PC-3 (cell line): ENCODE measurements around the gene MEAF6. TPM values are rescaled to one million over a fixed set of nuclear protein-coding genes. Genes with fewer than 3 reads are reported as not detected.

ENCODE experiments used
- ATAC-seq: fragments of 200-7000 bp; cut with Tn5 transposase; 2 replicates; pipeline ENCODE4 v1.9.1; 2020; ENCODE audit warnings: mild to moderate bottlenecking, moderate library complexity
- BruUV-seq: library from RNA; stranded (reverse); fragments of 400-500 nt; replicated peaks from 2 replicates; lab custom pipeline; 2021; lab: Mats Ljungman, UMichigan
- CTCF ChIA-PET: fragments of 300-600 bp; sonication (Branson Sonifier 250); formaldehyde crosslinking; loops from one replicate; lab custom pipeline; 2022; ENCODE audit warnings: antibody characterized with exemption; lab: Charles Lee
- POLR2A ChIA-PET: fragments of 300-600 bp; sonication (Branson Sonifier 250); formaldehyde crosslinking; loops from one replicate; lab custom pipeline; 2022; ENCODE audit warnings: antibody characterized with exemption; ENCODE audit not compliant: unreplicated experiment; lab: Charles Lee
- DNase-seq: peaks from one replicate; pipeline ENCODE4 v3.0.0-alpha.2; 2015
- H2AFZ ChIP-seq: fragments of 300-600 bp; sonication (generic); 2 replicates; pipeline ENCODE4 v1.6.0; 2016; ENCODE audit warnings: antibody characterized with exemption, low read length
- H3F3A ChIP-seq: fragments of 300-600 bp; sonication (generic); one replicate; pipeline ENCODE4 v1.6.0; 2017; ENCODE audit warnings: antibody characterized with exemption, low read length, control low read depth, mild to moderate bottlenecking; ENCODE audit not compliant: unreplicated experiment
- H3K27ac ChIP-seq: fragments of 300-600 bp; sonication (generic); 2 replicates; pipeline ENCODE4 v1.5.1; 2016; ENCODE audit warnings: mild to moderate bottlenecking, low read length
- H3K27me3 ChIP-seq: fragments of 300-600 bp; sonication (generic); 2 replicates; pipeline ENCODE4 v1.6.1; 2016; ENCODE audit warnings: low read length, mixed read lengths
- H3K36me3 ChIP-seq: fragments of 300-600 bp; sonication (generic); 2 replicates; pipeline ENCODE4 v1.6.1; 2016; ENCODE audit warnings: low read depth, mixed run types, low read length, mixed read lengths
- H3K4me1 ChIP-seq: fragments of 300-600 bp; sonication (generic); 2 replicates; pipeline ENCODE4 v1.5.1; 2016; ENCODE audit warnings: low read length; ENCODE audit not compliant: insufficient read depth
- H3K4me2 ChIP-seq: fragments of 300-600 bp; sonication (generic); 2 replicates; pipeline ENCODE4 v1.6.0; 2016; ENCODE audit warnings: low read length
- H3K4me3 ChIP-seq: fragments of 300-600 bp; sonication (generic); 2 replicates; pipeline ENCODE4 v1.5.1; 2016; ENCODE audit warnings: mild to moderate bottlenecking, low read length, mixed read lengths
- H3K79me2 ChIP-seq: fragments of 300-600 bp; sonication (generic); 2 replicates; pipeline ENCODE4 v1.6.1; 2017; ENCODE audit warnings: low read length, mixed read lengths
- H3K9ac ChIP-seq: fragments of 300-600 bp; sonication (generic); 2 replicates; pipeline ENCODE4 v1.6.0; 2016; ENCODE audit warnings: mild to moderate bottlenecking, low read length
- H3K9me2 ChIP-seq: fragments of 300-600 bp; sonication (generic); replicated peaks from 2 replicates; pipeline ENCODE4 v1.6.1; 2016; ENCODE audit warnings: mixed run types, low read length, mixed read lengths
- H3K9me3 ChIP-seq: fragments of 300-600 bp; sonication (generic); 2 replicates; pipeline ENCODE4 v1.6.1; 2016; ENCODE audit warnings: low read length, mixed read lengths
- H4K20me1 ChIP-seq: fragments of 300-600 bp; sonication (generic); 2 replicates; pipeline ENCODE4 v1.6.1; 2016; ENCODE audit warnings: low read length, mixed read lengths
- EZH2 ChIP-seq: fragments of 300-600 bp; sonication (generic); IDR thresholded peaks from one replicate; pipeline ENCODE4 v1.6.1; 2017; ENCODE audit warnings: antibody characterized with exemption, mild to moderate bottlenecking, low read length; ENCODE audit not compliant: unreplicated experiment
- EZH2phosphoT487 ChIP-seq: fragments of 300-600 bp; sonication (generic); IDR thresholded peaks from 2 replicates; pipeline ENCODE4 v1.6.1; 2018; ENCODE audit warnings: mild to moderate bottlenecking, antibody characterized with exemption, low read length, borderline replicate concordance
- intact Hi-C: fragments of 100-400 bp; cut with micrococcal nuclease; formaldehyde crosslinking; loops from 2 replicates; pipeline ENCODE4 v1.9.0; 2023
- total RNA-seq: library from RNA; depleted of rRNA; stranded (reverse); fragments of >200 nt; gene quantifications from 2 replicates; pipeline ENCODE4 v1.2.3, GENCODE V29; 2014
- TF ChIP-seq, protein P1 (sequence below): fragments of 300-600 bp; sonication (generic); conservative IDR thresholded peaks from 2 replicates; pipeline ENCODE4 v1.5.1; 2017; ENCODE audit warnings: antibody characterized with exemption, low read depth, mild to moderate bottlenecking, low read length

Gene MEAF6
- total RNA-seq, 1 experiment from 2014 or later = 87.0 TPM

GRCh38 chr1:37559080-37559479 lies 44.5 kb upstream of the MEAF6 start:
- H3K27ac ChIP-seq = no peak overlapping the region
- CTCF ChIA-PET = no interaction called here
- BruUV-seq = no TSS peak
- no peaks in the 10 kb centered on the region for H3K9me3 ChIP-seq
- H3K36me3 ChIP-seq = no peaks in the 10 kb centered on the region
- H3F3A ChIP-seq = no peaks in the 10 kb centered on the region
- ATAC-seq (no peak), DNase-seq (no peak)
- no peak overlapping the region for H3K4me3 ChIP-seq
- no peak overlapping the region for H3K4me2 ChIP-seq
- no peaks in the 10 kb centered on the region for H3K27me3 ChIP-seq
- H3K4me1 ChIP-seq = peaks cover 4% of the 10 kb centered on the region; the same call in 1 of the 2 replicates
- no peaks in the 10 kb centered on the region for H4K20me1 ChIP-seq
- TF ChIP-seq, protein P1, sequence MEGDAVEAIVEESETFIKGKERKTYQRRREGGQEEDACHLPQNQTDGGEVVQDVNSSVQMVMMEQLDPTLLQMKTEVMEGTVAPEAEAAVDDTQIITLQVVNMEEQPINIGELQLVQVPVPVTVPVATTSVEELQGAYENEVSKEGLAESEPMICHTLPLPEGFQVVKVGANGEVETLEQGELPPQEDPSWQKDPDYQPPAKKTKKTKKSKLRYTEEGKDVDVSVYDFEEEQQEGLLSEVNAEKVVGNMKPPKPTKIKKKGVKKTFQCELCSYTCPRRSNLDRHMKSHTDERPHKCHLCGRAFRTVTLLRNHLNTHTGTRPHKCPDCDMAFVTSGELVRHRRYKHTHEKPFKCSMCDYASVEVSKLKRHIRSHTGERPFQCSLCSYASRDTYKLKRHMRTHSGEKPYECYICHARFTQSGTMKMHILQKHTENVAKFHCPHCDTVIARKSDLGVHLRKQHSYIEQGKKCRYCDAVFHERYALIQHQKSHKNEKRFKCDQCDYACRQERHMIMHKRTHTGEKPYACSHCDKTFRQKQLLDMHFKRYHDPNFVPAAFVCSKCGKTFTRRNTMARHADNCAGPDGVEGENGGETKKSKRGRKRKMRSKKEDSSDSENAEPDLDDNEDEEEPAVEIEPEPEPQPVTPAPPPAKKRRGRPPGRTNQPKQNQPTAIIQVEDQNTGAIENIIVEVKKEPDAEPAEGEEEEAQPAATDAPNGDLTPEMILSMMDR = no peak
- no peak for TF ChIP-seq EZH2phosphoT487
- no peak for TF ChIP-seq EZH2
- POLR2A ChIA-PET = interaction anchor here (0.6 kb wide), 1 partner anchor 37 kb away, joined by 3 read pairs; no protein-coding TSS in a partner anchor
- H3K9me2 ChIP-seq = no peaks in the 10 kb centered on the region
- no peak overlapping the region for H3K9ac ChIP-seq
- H3K79me2 ChIP-seq = peaks cover under 1% of the 10 kb centered on the region
- H2AFZ ChIP-seq = no peak overlapping the region
- intact Hi-C loops = no loop called here

DNA sequence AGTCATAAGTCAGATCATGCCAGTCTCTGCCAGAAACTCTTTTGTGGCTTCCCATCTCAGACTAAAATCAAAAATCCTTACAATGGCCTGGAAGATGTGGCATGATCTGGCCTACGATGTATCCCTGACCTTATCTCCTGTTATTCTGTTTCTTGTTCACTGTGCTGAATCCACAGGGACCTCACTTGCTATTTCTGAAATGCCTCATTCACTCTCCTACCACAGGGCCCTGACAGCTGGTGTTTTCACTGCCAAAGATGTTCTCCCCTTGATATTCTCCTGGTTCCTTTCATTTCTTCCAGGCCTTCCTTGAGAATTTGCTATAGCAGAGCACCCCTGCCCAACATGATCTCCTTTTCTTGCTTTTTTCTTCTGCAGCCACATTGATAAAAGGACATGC lies 43.8 kb upstream of the MEAF6 start:
- DNase-seq (no peak), ATAC-seq (no peak)
- Histone ChIP-seq H3K9ac (no peak overlapping the region), H3K36me3 (no peaks in the 10 kb centered on the region), H3K27me3 (no peaks in the 10 kb centered on the region), H3K4me3 (no peak overlapping the region), H2AFZ (no peak overlapping the region), H4K20me1 (peaks cover 3% of the 10 kb centered on the region), H3F3A (no peaks in the 10 kb centered on the region), H3K27ac (no peak overlapping the region), H3K9me3 (no peaks in the 10 kb centered on the region), H3K9me2 (no peaks in the 10 kb centered on the region), H3K4me1 (peaks cover 4% of the 10 kb centered on the region; the same call in 1 of the 2 replicates), H3K4me2 (no peak overlapping the region), H3K79me2 (peaks cover 8% of the 10 kb centered on the region)
- intact Hi-C loops = no loop called here
- no peak for TF ChIP-seq EZH2phosphoT487
- TF ChIP-seq EZH2 = no peak
- TF ChIP-seq, protein P1 = no peak
- POLR2A ChIA-PET = no interaction called here
- CTCF ChIA-PET = no interaction called here
- BruUV-seq = no TSS peak

- Histone ChIP-seq H3K9me2 (no peaks in the 10 kb centered on the region), H4K20me1 (peaks cover 7% of the 10 kb centered on the region), H3K4me1 (peaks cover 14% of the 10 kb centered on the region), H3K79me2 (peaks cover 18% of the 10 kb centered on the region), H3K9me3 (no peaks in the 10 kb centered on the region), H3F3A (no peaks in the 10 kb centered on the region), H3K27ac (no peak overlapping the region), H3K4me2 (no peak overlapping the region), H2AFZ (no peak overlapping the region), H3K27me3 (no peaks in the 10 kb centered on the region), H3K36me3 (peaks cover 2% of the 10 kb centered on the region; the same call in 1 of the 2 replicates), H3K4me3 (no peak overlapping the region), H3K9ac (no peak overlapping the region)
- no TSS peak for BruUV-seq
- TF ChIP-seq, protein P1 = no peak
- TF ChIP-seq EZH2 = no peak
- TF ChIP-seq EZH2phosphoT487 = no peak
- POLR2A ChIA-PET = no interaction called here
- CTCF ChIA-PET = no interaction called here
- intact Hi-C loops = no loop called here
- no peak for DNase-seq
- no peak for ATAC-seq
These were observed 42.8 kb upstream of the MEAF6 start for GRCh38 chr1:37557402-37557801.
